Measurements from ENCODE around the gene FSTL4.

DNA sequence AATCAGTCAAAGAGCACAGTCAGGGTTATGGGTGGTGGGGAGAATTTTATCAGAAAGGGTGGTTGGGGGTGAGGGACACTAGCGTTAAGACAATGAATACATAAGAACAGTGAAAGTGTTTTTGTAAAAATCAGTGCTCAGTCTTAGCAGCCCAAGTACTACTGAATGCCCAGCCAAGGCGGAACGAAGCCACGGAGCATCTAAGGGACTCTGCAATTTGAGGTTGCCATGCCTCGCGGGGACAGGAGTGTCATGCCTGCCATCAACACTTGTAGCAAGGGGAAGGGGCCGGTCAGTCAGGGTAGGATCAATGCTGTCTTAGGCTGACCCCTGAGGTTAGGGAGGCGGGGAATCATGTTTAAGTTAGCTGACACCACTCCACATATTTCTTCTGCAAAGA is 13.3 kb downstream of the FSTL4 start:
- TF ChIP-seq CTCF (IDR thresholded peaks at IDR 0.05; ENCODE audit: low read length): no peak
- no peak for TF ChIP-seq EZH2 (optimal IDR thresholded peaks at IDR 0.05; ENCODE audit: low read depth, low read length)
